MV-4-11 (cell line): ENCODE results near the gene GALK1.
"Not testable (repeated sequence)": the region's sequence is repeated elsewhere in the genome, so short reads cannot be mapped to it uniquely, and the experiment has no call there.

Source experiments
- DNase-seq: peaks from one replicate; lab custom pipeline; 2025; lab: John Stamatoyannopoulos, UW

GALK1 gene

DNA sequence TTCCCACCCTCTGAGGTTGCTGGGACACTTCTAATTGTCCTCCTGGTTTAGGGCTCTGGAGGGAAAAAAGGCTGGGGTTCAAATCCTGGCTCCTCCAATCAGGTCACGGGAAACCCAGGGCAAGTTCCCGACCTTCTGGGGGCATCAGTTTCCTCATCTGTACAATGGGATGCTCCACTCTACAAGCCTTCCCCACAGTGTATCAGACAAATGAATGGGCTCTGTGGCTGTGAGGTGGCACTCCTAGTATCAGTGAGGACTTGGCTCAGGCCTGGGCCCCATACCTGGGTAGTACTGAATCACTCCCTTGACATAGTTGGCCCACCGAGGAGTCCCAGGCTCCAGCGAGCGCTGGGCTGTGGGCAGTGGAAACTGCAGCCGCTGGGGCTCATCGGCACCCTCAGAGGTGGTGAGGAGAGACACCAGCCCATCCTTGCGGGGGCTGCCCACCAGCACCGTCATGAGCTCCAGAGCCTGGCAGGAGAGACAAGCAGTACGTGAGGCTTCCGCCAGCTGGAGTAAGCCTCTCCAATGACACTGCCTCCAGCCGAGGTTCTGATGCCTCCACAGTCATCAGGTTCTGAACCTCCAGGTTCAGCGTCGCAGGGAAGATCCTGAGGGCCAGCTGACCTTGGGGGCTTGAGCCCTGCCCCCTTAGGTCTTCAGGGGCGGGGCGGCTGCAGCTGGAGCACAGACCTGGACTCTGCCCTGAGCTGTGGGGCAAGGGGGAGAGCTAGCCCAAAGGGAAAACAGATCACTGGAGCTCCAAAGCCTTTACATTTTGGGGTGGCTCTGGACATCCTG is 1.2 kb downstream of the GALK1 start:
- no peak for DNase-seq

DNA sequence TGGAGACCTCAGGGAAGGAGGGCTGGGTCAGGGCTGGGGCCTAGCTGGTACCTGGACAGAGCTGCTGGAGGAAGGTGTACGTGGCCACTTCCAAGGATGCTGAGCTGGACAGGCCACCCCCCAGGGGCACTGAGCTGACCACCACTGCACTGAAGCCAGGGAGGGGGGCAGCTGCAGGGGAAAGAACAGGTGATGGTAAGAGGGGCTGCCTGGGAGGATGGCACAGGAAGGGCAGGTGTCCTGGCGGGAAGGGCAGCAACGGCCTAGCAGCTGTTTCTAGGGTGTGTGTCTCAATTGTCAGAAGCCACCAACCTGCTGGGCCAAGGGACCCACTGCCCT is 1.8 kb downstream of the GALK1 start:
- no peak for DNase-seq

DNA sequence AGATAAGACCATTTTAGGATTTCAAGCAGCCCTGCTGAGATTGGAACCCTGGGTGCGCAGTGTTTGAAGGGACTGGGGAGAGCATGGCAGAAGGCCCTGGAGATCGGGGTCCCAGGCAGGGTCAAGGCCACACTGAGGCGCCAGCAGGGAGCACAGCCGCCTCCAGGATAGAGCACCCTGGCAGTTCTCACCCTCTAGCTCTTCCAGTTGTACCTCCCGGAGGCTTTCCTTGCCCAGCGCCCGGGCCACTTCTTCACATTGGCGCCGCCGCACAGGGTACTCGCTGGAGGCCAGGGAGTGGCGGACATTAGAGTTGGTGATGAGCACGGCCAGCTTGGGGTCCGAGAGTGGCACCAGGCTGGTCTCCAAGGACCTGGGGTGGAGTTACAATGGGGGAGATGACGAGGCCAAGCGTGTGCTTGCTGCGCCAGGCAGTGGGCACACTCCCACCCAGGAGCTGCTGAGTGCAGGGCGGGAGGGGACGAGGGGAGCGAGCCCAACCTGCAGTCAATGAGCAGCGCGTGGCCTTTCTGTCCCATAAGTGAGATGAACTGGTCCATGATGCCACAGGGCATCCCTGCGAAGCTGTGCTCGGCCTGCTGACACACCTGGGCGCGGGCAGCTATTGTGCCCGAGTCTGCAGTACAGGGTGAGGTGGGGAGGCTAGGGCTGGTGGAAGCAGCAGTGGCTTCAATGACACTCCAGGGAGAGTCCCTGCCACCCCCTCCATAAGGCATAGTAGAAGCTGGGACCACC is 2.3 kb downstream of the GALK1 start:
- no peak for DNase-seq

DNA sequence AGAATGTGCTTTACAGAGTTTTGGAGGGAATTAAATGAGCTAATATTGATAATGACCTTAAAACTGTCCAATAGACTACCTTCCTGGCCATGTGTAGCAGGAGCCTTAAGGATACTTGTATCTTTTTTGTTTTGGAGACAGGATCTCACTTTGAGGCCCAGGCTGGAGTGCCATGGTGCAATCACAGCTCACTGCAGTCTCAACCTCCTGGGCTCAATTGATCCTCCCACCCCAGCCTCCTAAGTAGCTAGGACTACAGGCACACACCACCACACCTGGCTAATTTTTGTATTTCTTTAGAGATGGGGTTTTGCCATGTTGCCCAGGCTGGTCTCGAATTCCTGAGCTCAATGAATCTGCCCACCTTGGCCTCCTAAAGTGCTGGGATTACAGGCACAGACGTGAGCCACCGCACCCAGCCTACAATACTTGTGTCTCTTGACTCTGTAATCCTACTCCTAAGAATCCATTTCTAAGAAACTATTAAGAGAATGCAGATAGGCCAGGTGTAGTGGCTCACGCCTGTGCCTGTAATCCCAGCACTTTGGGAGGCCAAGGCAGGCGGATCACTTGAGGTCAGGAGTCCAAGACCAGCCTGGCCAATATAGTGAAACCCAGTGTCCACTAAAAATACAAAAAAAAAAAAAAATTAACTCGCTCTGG is 4.9 kb downstream of the GALK1 start:
- DNase-seq: not testable (repeated sequence)

DNA sequence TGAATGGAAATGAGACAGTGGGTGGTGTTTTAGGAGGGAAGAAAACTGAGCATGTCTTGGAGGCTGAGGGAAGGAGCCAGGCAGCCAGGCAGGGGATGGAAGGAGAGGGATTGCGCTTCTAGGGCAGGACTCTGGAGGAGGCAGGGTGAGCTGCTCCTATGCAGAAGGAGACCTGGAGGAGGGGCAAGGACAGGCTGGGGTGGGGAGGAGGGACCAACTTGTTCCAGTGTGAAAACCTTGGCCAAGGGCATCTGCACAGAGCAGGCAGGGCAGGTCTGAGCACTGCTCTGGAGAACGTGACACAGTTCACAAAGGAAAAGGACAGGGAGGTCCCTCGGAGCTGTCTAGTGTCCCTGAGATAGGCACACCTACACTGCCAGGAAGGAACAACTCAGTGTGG is 5.5 kb downstream of the GALK1 start:
- DNase-seq: no peak

DNA sequence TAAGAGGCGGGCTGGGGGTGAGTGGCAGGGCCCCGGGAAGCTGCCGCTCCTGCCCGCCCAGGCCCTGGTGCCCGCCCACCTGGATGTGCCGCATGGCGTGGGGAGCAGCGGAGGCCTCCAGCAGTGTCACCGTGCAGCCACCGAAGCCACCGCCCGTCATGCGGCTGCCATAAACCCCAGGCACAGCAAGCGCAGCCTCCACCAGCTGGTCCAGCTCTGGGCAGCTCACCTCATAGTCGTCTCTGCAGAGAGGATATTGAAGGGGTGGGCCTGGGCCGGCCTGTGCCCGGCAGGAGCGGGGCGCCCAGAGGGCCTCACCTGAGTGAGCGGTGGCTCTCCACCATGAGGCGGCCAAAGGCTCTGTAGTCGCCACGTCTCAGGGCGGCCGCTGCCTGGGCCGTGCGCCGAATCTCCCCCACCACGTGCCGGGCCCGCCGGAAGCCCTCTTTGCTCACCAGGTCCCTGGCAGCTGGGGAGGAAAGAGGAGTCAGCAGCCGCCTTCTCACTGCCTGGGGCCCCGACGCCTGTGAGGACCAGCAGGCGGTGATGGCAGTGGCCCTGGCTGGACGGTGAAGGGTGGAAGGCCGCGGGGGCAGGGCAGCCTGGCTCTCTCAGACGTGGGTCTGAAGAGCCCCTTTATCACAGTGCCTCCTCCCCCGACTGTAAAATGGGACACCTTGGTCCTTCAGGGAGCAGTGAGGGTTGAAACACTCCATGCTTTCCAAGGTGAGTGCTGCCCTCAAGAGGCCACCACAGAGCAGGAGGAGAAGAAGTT is 6.7 kb downstream of the GALK1 start:
- no peak for DNase-seq

DNA sequence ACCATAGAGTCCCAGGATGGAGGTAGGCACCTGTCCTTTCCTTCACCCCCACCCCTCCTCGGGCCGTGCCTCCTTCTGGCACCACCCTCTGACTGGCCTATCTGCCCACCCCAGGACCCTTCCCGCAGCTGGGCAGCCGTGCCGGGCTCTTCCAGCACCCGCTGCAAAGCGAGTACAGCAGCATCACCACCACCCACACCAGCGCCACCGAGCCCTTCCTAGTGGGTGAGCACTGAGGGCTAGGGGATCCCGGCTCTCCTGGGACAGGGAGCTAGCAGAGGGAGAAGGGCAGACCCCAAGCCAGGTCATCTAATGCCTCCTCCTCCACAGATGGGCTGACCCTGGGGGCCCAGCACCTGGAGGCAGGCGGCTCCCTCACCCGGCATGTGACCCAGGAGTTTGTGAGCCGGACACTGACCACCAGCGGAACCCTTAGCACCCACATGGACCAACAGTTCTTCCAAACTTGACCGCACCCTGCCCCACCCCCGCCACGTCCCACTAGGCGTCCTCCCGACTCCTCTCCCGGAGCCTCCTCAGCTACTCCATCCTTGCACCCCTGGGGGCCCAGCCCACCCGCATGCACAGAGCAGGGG is 7.8 kb downstream of the GALK1 start:
- DNase-seq: no peak

DNA sequence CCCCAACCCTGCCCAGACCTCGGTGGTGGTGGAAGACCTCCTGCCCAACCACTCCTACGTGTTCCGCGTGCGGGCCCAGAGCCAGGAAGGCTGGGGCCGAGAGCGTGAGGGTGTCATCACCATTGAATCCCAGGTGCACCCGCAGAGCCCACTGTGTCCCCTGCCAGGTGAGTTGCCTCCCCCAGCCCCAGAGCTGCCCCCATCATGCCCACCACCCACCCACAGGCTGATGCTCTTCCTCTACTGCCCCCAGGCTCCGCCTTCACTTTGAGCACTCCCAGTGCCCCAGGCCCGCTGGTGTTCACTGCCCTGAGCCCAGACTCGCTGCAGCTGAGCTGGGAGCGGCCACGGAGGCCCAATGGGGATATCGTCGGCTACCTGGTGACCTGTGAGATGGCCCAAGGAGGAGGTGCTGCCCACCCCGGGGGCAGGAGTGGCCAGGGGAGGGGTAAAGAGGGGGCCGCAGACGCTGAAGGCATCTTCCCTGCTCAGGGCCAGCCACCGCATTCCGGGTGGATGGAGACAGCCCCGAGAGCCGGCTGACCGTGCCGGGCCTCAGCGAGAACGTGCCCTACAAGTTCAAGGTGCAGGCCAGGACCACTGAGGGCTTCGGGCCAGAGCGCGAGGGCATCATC is 8.4 kb downstream of the GALK1 start:
- no peak for DNase-seq

DNA sequence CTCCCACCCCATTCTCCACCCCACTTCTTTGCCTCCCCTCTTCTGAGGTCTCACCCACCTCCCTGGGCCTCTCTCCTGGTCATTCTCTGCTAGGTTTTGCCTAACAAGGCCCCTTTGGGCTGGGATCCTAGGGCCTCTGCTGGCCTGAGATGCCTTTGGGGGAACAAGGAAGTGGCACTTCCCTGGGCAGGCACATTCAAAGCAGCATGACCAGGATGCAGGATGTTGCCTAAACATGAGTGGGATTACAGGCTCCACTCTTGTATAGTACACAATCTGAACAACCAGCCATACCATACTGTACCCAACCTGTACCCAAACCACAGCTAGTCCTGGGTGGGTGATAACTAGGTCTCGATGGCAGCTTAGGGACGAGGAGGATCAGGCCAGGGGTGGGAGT is 9.0 kb downstream of the GALK1 start:
- DNase-seq: peak; percentile 45

DNA sequence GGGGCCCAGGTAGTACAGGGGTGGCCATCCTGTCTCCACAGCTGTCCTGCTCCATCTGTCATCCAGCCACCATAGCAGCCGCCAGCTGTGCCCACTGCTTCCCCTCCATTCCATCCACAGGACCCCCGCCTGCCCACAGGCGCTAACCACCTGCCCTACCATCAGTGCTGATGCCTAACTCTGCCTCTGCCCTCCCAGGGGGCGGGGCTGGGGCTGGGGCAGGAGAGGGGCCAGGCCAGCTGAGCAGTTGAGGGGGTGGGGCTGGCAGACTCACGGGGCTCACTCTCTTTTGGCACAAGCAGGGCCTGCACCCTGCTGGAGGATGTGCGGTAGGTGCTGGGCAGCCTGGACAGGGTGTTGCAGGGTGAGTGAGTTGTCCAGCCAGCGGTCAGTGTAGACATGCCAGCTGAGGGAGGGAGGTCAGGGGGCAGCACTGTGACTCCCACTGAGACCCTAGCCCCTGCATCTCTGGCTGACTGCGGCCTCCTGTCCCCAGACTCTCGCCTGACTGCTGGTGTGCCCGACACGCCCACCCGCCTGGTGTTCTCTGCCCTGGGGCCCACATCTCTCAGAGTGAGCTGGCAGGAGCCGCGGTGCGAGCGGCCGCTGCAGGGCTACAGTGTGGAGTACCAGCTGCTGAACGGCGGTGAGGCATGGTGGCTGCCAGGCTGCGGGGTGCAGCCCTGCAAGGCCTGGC is 9.6 kb downstream of the GALK1 start:
- peak; percentile 46 for DNase-seq

DNA sequence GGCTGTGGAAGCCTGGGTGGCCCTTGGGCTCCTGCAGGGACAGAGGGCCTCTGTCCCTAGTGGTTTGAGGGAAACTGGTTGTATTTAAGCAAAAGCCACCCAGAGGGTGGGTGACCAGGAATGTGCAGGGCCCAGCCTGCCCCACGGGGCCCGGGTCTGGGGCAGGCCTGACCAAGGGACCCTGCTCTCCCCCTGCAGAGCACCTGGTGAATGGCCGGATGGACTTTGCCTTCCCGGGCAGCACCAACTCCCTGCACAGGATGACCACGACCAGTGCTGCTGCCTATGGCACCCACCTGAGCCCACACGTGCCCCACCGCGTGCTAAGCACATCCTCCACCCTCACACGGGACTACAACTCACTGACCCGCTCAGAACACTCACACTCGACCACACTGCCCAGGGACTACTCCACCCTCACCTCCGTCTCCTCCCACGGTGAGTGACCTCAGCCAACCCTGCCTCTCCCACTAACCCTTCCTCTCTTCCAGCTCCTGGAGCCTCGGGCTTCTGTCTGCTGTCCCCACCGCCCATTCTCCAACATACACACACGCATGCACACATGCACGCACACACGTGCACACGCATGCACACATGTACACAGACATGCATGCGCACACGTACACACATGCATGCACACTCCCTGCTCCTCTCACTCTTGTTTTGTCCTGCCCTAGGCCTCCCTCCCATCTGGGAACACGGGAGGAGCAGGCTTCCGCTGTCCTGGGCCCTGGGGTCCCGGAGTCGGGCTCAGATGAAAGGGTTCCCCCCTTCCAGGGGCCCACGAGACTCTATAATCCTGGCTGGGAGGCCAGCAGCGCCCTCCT is 10.4 kb downstream of the GALK1 start:
- no peak for DNase-seq

DNA sequence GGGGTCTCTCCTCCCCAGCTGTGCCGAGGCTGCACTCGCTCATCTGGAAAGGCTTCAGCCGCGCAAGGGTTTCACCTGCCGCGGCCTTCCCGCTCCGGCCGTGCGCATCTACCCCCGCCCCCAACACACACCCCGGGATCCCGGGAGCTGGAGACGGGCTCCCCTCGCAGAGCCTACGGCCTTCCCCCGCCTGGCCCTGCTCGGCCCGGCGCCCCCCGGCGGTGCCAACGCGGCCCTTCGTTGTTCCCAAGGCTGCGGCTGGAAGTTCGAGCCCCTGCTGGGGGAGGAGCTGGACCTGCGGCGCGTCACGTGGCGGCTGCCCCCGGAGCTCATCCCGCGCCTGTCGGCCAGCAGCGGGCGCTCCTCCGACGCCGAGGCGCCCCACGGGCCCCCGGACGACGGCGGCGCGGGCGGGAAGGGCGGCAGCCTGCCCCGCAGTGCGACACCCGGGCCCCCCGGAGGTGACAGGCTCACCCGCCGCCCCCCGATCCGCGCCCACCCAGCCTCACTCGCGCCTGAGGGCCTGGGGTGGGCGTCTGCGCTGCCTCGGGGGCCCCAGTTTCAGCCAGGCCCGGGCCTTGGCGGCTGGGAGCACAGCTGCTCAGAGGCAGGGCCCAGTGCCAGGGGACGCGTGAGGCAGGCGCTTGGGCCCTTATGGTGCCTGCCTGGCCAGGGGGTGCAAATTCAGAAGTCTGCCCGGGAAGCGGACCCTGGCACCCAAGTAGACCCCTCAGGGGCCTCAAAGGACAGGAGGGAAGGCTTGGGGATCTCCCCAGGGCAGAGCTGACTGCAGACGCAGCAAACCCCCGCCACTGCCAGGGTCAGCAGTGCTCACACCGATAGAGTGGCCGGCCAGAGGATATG is 11.2 kb downstream of the GALK1 start:
- DNase-seq: peak; percentile 60

DNA sequence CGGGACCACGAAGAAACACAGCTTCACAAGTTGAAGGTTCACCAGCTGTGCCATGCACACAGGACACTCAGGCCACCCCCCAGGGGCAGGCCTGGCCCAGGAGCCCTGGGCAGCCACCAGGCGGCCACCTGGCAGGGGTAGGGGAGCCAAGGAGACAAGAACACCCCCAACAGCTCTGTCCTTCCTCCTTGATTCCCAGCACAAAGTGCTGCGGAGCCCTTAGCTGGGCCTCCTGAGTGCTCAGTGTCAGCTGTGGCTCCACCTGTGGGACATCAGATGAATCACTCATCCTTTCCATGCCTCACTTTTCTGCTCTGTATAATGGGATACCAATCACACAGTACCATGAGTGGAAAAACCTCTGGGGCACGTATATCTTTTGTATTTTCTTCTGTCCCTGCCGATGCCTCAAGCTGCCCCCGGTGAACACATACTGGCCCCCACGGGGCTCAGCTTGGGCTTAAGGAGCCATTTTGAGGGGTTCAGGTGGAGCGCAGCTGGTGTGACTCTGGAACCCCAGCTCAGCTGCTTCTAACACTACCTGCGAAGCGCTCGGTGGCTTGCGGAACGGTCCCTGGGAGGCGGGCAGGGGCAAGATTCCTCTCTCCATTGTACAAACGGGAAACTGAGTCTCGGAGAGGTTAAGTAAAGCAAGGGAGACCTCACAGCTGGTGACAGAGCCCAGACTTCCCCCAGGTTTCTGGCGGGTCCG is 12.0 kb downstream of the GALK1 start:
- no peak for DNase-seq

DNA sequence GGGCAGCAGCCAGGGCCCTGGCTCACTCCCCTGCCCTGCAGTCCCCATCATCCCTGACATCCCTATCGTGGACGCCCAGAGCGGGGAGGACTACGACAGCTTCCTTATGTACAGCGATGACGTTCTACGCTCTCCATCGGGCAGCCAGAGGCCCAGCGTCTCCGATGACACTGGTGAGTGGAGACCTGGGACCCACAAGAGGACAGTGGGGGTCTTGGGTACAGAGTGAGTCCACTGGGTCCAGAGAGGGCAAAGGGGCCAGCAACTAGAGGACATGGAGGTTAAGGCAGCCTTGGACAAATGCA is 12.6 kb downstream of the GALK1 start:
- no peak for DNase-seq

DNA sequence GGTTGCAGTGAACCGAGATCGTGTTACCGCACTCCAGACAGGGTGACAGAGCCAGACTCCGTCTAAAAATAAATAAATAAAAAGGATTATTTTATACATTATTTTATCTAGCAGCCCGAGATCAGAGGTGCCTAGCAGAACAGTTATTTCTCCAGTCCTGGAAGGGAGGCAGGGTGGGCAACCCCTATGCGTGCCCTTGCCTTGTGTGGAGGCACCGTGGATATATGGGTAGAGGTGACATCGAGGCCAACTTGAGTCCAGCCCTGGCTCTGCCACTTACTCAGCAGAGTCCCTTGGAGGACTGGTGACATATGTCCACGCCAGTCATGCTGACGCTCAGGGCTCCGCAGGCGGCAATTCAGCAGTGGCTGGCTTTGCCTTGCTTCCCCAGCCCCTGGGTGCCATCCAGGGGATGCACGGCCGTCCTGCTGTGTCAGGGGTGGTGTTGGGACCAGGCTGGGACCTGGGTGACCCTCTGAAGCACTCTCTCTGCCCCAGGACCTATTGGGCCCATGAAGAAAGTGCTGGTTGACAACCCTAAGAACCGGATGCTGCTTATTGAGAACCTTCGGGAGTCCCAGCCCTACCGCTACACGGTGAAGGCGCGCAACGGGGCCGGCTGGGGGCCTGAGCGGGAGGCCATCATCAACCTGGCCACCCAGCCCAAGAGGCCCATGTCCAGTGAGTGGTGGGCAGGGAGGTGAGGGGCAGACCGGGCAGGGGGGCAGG is 13.2 kb downstream of the GALK1 start:
- DNase-seq: no peak

DNA sequence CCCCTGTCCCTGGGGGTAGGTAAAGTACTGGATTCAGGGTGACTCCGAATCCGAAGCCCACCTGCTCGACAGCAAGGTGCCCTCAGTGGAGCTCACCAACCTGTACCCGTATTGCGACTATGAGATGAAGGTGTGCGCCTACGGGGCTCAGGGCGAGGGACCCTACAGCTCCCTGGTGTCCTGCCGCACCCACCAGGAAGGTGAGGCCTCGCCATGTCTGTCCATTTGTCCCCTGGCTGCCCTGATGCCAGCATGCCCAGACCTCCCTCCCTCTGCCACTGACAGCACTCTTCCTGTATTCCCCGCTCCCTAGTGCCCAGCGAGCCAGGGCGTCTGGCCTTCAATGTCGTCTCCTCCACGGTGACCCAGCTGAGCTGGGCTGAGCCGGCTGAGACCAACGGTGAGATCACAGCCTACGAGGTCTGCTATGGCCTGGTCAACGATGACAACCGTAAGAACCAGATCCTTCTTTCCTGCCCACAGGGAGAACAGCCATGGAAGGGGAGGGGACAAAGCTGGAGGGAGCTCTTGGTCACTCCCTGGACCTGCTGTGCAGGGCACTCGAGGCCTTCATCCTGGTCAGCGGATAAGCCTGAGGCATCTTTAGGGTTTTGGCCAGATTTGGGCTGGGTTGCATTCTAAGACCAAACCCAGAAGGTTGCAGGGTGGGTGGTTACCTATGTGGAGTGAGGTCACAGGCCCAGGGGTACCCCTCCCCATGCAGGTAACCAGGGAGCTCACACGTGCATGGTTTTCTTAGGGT is 14.2 kb downstream of the GALK1 start:
- no peak for DNase-seq
